A549 (cell line): Measurements from ENCODE around the gene MRPS35.

Experiments
- JUNB ChIP-seq: fragments of >200 bp; sonication (Bioruptor Twin); formaldehyde crosslinking; IDR thresholded peaks from 2 replicates; pipeline ENCODE4 v1.6.1; 2016
- NR3C1 ChIP-seq: fragments of >200 bp; sonication (Bioruptor Twin); formaldehyde crosslinking; IDR thresholded peaks from 3 replicates; pipeline ENCODE4 v1.6.1; 2017
- POLR2A ChIP-seq: IDR thresholded peaks from 2 replicates; pipeline ENCODE4 v1.6.1; 2012; ENCODE audit warnings: mild to moderate bottlenecking, low read length
- RFX5 ChIP-seq: fragments of 450-650 bp; IDR thresholded peaks from 2 replicates; pipeline ENCODE4 v1.7.1; 2014; ENCODE audit warnings: antibody characterized with exemption, mild to moderate bottlenecking, moderate library complexity
- ZSCAN20 ChIP-seq: fragments of 250-450 bp; sonication (Bioruptor Pico); IDR thresholded peaks from 2 replicates; pipeline ENCODE4 v1.8.0; 2022; ENCODE audit warnings: mild to moderate bottlenecking, moderate library complexity
- TF ChIP-seq, protein P1 (sequence below): fragments of >200 bp; sonication (Bioruptor Twin); formaldehyde crosslinking; IDR thresholded peaks from 3 replicates; pipeline ENCODE4 v1.5.1; 2016
- TF ChIP-seq, protein P2 (sequence below): fragments of 200-600 bp; sonication (generic); IDR thresholded peaks from 2 replicates; pipeline ENCODE4 v1.6.1; 2016; ENCODE audit warnings: antibody characterized with exemption, mild to moderate bottlenecking, moderate library complexity
- TF ChIP-seq, protein P3 (sequence below): IDR thresholded peaks from 2 replicates; pipeline ENCODE4 v1.6.1; 2012; ENCODE audit warnings: low read depth, borderline replicate concordance

DNA sequence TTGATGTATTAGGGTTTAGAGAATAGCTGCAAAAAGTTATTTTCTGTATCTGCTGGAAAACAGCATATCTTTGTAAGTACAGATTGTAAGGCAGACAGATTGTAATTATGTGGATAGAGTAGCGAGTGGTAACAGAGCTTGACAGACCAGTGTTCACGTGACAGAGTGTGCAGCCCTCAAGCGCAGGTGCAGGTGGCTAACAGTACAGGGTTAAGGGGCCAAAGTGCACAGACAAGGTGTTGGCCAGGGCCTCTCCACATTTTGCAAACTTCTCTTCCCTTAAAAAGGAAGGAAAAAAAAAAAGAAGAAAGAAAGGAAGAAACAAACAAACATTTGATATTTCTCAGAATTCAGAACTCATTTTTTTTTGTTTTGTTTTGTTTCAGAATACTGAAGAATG is 44.2 kb downstream of the MRPS35 start:
- no peak for TF ChIP-seq POLR2A
- TF ChIP-seq ZSCAN20 (CRISPR knock-in tag) = no peak
- TF ChIP-seq, protein P1, sequence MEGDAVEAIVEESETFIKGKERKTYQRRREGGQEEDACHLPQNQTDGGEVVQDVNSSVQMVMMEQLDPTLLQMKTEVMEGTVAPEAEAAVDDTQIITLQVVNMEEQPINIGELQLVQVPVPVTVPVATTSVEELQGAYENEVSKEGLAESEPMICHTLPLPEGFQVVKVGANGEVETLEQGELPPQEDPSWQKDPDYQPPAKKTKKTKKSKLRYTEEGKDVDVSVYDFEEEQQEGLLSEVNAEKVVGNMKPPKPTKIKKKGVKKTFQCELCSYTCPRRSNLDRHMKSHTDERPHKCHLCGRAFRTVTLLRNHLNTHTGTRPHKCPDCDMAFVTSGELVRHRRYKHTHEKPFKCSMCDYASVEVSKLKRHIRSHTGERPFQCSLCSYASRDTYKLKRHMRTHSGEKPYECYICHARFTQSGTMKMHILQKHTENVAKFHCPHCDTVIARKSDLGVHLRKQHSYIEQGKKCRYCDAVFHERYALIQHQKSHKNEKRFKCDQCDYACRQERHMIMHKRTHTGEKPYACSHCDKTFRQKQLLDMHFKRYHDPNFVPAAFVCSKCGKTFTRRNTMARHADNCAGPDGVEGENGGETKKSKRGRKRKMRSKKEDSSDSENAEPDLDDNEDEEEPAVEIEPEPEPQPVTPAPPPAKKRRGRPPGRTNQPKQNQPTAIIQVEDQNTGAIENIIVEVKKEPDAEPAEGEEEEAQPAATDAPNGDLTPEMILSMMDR = no peak
- TF ChIP-seq JUNB = no peak
- TF ChIP-seq, protein P2, sequence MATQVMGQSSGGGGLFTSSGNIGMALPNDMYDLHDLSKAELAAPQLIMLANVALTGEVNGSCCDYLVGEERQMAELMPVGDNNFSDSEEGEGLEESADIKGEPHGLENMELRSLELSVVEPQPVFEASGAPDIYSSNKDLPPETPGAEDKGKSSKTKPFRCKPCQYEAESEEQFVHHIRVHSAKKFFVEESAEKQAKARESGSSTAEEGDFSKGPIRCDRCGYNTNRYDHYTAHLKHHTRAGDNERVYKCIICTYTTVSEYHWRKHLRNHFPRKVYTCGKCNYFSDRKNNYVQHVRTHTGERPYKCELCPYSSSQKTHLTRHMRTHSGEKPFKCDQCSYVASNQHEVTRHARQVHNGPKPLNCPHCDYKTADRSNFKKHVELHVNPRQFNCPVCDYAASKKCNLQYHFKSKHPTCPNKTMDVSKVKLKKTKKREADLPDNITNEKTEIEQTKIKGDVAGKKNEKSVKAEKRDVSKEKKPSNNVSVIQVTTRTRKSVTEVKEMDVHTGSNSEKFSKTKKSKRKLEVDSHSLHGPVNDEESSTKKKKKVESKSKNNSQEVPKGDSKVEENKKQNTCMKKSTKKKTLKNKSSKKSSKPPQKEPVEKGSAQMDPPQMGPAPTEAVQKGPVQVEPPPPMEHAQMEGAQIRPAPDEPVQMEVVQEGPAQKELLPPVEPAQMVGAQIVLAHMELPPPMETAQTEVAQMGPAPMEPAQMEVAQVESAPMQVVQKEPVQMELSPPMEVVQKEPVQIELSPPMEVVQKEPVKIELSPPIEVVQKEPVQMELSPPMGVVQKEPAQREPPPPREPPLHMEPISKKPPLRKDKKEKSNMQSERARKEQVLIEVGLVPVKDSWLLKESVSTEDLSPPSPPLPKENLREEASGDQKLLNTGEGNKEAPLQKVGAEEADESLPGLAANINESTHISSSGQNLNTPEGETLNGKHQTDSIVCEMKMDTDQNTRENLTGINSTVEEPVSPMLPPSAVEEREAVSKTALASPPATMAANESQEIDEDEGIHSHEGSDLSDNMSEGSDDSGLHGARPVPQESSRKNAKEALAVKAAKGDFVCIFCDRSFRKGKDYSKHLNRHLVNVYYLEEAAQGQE = no peak
- no peak for TF ChIP-seq RFX5
- TF ChIP-seq, protein P3, sequence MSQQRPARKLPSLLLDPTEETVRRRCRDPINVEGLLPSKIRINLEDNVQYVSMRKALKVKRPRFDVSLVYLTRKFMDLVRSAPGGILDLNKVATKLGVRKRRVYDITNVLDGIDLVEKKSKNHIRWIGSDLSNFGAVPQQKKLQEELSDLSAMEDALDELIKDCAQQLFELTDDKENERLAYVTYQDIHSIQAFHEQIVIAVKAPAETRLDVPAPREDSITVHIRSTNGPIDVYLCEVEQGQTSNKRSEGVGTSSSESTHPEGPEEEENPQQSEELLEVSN = no peak
- no peak for TF ChIP-seq NR3C1
